ENCODE measurements around the gene PRRX1.

Gene PRRX1

DNA sequence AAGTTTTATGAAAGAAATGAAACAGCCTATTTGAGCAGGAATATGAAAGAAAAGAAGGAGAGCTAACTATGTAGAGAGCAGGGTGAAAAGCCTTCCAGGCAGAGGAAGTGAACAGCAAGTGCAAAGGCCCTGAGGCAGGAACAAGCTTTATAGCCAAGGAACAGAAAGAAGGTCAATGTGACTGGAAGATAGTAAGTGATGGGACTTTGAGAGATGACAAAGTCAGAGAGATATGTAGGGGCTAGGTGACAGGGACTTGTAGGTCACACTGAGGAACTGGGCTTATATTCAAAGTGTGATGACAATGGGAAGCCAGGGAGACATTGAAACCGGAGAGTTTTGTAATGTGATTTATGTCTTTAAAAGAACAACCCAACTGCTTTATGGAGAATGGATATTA, 18.9 kb downstream of the PRRX1 start:
- DNase-seq (ENCODE audit: extremely low spot score), result no peak
- ChIA-PET CTCF (interaction anchor here (1.7 kb wide), 1 partner anchor 10 kb away, joined by 5 read pairs; no protein-coding TSS in a partner anchor), POLR2A (no interaction called here)
- TF ChIP-seq, protein P1, sequence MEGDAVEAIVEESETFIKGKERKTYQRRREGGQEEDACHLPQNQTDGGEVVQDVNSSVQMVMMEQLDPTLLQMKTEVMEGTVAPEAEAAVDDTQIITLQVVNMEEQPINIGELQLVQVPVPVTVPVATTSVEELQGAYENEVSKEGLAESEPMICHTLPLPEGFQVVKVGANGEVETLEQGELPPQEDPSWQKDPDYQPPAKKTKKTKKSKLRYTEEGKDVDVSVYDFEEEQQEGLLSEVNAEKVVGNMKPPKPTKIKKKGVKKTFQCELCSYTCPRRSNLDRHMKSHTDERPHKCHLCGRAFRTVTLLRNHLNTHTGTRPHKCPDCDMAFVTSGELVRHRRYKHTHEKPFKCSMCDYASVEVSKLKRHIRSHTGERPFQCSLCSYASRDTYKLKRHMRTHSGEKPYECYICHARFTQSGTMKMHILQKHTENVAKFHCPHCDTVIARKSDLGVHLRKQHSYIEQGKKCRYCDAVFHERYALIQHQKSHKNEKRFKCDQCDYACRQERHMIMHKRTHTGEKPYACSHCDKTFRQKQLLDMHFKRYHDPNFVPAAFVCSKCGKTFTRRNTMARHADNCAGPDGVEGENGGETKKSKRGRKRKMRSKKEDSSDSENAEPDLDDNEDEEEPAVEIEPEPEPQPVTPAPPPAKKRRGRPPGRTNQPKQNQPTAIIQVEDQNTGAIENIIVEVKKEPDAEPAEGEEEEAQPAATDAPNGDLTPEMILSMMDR (IDR thresholded peaks at IDR 0.05; ENCODE audit: control extremely low read depth, extremely low read depth, low read depth, missing control alignments), result no peak

DNA sequence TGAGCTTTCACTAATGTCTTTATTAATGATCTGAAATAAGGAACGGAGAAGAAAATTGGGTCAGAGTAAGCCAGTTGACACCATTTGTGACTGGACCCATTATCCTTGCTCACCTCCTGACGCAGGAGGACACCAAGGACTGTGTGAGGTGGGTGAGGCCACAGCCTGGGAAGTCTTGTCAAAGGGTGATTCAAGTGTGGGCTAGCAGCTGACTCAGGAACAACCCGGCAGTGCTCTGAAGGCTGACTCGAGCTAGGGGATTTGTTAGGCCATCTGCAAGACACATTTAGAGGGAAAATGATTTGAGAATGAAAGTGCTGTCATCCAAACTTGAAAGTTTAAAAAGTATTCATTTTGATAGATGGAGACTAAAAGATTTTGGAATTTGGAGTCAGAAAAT, 21.2 kb downstream of the PRRX1 start:
- TF ChIP-seq, protein P1 (IDR thresholded peaks at IDR 0.05; ENCODE audit: control extremely low read depth, extremely low read depth, low read depth, missing control alignments), result no peak
- no peak for DNase-seq (ENCODE audit: extremely low spot score)
- ChIA-PET CTCF (interaction anchor here (1.3 to 2.7 kb wide), 2 partner anchors 12 to 199 kb away, joined by 4 to 6 read pairs; no protein-coding TSS in a partner anchor), POLR2A (no interaction called here)

DNA sequence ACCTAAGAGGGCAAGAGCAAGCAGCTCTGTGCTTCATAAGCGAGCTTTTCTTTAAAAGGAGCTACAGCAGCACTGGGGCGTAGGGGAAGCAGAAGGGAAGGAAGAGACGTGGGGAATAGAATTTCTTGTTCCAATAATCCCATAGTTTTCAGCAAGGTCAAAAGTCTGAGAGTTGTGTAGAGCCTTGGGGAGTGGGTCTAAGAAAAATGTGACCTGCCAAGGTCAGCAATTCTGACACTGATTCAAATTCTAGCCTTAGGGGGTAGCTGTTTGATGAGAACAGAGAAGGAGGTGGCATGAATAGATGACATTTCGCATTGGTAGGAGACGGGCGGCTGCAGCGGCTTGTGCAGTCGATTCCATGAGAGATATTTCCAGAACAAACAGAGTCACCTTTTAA, 22.4 kb downstream of the PRRX1 start:
- POLR2A ChIA-PET, result no interaction called here
- no peak for DNase-seq (ENCODE audit: extremely low spot score)
- CTCF ChIA-PET, result interaction anchor here (0.7 to 1.3 kb wide), 4 partner anchors 13 to 198 kb away, joined by 3 to 5 read pairs (median 4); no protein-coding TSS in a partner anchor
- TF ChIP-seq, protein P1 (IDR thresholded peaks at IDR 0.05; ENCODE audit: control extremely low read depth, extremely low read depth, low read depth, missing control alignments), result no peak

DNA sequence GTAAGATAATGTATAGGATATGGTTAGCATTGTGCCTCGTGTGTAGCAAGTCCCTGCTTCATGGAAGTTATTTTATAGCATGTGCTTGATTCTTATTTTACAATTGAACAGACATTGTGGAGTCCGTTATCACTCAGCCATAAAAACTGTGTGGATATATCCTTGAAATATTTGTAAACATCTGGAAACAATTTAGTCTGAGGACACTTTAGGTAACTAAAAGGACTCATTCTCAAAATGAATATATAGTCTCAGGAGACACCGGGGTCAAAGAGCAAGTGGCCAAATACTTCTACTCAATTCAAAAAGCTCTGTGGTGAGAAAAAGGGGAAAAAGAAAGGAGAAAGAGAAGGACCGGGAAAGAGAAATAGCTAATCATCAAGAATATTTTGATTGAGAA, 23.7 kb downstream of the PRRX1 start:
- TF ChIP-seq, protein P1 (IDR thresholded peaks at IDR 0.05; ENCODE audit: control extremely low read depth, extremely low read depth, low read depth, missing control alignments), result no peak
- ChIA-PET POLR2A (no interaction called here), CTCF (interaction anchor here (1.1 to 4.1 kb wide), 5 partner anchors 26 to 759 kb away, joined by 3 to 33 read pairs (median 5); no protein-coding TSS in a partner anchor)
- no peak for DNase-seq (ENCODE audit: extremely low spot score)

DNA sequence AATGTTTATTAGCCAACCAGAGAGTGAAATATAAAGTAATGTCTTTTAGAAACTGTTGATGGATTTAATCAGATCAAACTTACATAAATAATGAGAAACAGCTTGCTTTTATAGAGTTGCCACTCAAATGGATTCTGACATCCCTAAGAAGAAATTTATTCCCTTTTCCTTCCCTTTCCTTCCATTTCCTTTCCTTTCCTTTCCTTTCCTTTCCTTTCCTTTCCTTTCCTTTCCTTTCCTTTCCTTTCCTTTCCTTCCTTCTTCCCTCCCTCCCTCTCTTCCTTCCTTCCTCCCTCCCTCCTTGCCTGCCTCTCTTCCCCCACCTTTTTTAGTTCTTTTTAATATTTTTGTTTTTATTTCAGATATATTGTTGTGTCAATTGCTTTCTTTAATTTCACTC, 27.3 kb downstream of the PRRX1 start:
- TF ChIP-seq, protein P1 (IDR thresholded peaks at IDR 0.05; ENCODE audit: control extremely low read depth, extremely low read depth, low read depth, missing control alignments), result no peak
- POLR2A ChIA-PET, result no interaction called here
- DNase-seq (ENCODE audit: extremely low spot score), result no peak
- CTCF ChIA-PET, result interaction anchor here (1.7 to 4.6 kb wide), 4 partner anchors 23 to 239 kb away, joined by 4 to 49 read pairs (median 10); no protein-coding TSS in a partner anchor

DNA sequence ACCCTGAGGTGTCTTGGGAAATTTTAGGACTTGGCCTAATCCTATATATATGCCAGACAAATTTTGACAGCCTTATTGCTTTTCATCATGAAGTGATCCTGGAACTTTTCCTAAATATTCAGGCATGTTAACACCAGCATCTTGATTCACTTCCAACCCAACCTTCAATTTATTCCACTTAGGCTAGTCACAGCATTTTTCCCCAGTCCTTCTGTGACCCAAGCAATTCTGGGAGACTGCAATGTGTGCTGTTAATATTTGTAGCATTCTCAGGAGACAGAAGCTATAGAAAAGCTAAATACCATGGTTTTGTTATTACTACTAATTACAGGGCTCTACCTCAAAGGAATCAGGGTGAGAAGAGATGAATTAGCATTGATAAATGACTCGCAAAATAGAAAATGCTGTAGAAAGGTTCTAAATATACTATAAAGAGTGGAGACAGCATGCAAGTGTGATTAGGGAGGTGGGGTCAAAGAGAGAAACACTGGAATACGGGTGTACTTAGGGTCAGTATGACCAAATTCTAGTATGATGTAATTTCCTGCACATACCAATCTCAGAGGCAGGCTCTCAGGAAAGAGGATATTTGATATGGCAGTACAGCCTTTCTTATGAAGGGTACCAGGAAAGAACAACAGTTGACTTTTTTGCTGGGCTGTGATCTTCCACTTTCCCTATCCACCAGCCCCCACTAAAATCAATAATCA, 29.1 kb downstream of the PRRX1 start:
- CTCF ChIA-PET, result interaction anchor here (1.8 to 4.6 kb wide), 2 partner anchors 9 to 187 kb away, joined by 5 to 49 read pairs; no protein-coding TSS in a partner anchor
- DNase-seq (ENCODE audit: extremely low spot score), result no peak
- TF ChIP-seq, protein P1 (IDR thresholded peaks at IDR 0.05; ENCODE audit: control extremely low read depth, extremely low read depth, low read depth, missing control alignments), result no peak
- POLR2A ChIA-PET, result no interaction called here

All from GM10248 (cell line).